ENCODE results near the gene MAP2K6.

GRCh38 chr17:69447726-69448125 is 33.2 kb downstream of the MAP2K6 start:
- TF ChIP-seq, protein P1, sequence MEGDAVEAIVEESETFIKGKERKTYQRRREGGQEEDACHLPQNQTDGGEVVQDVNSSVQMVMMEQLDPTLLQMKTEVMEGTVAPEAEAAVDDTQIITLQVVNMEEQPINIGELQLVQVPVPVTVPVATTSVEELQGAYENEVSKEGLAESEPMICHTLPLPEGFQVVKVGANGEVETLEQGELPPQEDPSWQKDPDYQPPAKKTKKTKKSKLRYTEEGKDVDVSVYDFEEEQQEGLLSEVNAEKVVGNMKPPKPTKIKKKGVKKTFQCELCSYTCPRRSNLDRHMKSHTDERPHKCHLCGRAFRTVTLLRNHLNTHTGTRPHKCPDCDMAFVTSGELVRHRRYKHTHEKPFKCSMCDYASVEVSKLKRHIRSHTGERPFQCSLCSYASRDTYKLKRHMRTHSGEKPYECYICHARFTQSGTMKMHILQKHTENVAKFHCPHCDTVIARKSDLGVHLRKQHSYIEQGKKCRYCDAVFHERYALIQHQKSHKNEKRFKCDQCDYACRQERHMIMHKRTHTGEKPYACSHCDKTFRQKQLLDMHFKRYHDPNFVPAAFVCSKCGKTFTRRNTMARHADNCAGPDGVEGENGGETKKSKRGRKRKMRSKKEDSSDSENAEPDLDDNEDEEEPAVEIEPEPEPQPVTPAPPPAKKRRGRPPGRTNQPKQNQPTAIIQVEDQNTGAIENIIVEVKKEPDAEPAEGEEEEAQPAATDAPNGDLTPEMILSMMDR (IDR thresholded peaks at IDR 0.05) = no peak
- TF ChIP-seq POLR2A (IDR thresholded peaks at IDR 0.05) = no peak
